WI38 (cell line): ENCODE results near the gene PSMB11.

Source experiments
- H3K4me3 ChIP-seq: 2 replicates; pipeline ENCODE4 v1.5.1; 2011; ENCODE audit warnings: low read depth, mild to moderate bottlenecking, control low read depth, low read length
- CTCF ChIP-seq: IDR thresholded peaks from 2 replicates; pipeline ENCODE4 v1.5.1; 2012; ENCODE audit warnings: low read depth, mild to moderate bottlenecking, control low read depth, low read length

The PSMB11 gene

GRCh38 chr14:23085458-23085857 lies 43.4 kb downstream of the PSMB11 start:
- H3K4me3 ChIP-seq = no peak overlapping the region
- TF ChIP-seq CTCF = no peak

- TF ChIP-seq CTCF = no peak
- H3K4me3 ChIP-seq = no peak overlapping the region
These were observed 44.6 kb downstream of the PSMB11 start for GRCh38 chr14:23086565-23086964.

GRCh38 chr14:23089498-23090253 lies 47.7 kb downstream of the PSMB11 start:
- TF ChIP-seq CTCF = no peak
- H3K4me3 ChIP-seq = no peak overlapping the region

- no peak overlapping the region for H3K4me3 ChIP-seq
- TF ChIP-seq CTCF = no peak
These were observed 48.2 kb downstream of the PSMB11 start for GRCh38 chr14:23090254-23090636.

- TF ChIP-seq CTCF = no peak
- H3K4me3 ChIP-seq = no peak overlapping the region
These were observed 49.5 kb downstream of the PSMB11 start for GRCh38 chr14:23091294-23092225.

GRCh38 chr14:23093104-23093503 lies 51.1 kb downstream of the PSMB11 start:
- peak overlapping the region; percentile 92 for H3K4me3 ChIP-seq
- no peak for TF ChIP-seq CTCF

GRCh38 chr14:23093526-23093925 lies 51.5 kb downstream of the PSMB11 start:
- H3K4me3 ChIP-seq = peak overlapping the region; percentile 92

More at GRCh38 chr14:23093526-23093925, 51.5 kb downstream of the PSMB11 start:
- TF ChIP-seq CTCF = no peak
